H9 (cell line): ENCODE measurements around the gene HNRNPA3. TPM values are rescaled to one million over a fixed set of nuclear protein-coding genes. Genes with fewer than 3 reads are reported as not detected.
"Not testable (repeated sequence)": the region's sequence is repeated elsewhere in the genome, so short reads cannot be mapped to it uniquely, and the experiment has no call there.

Experiments
- DNase-seq: peaks from one replicate; pipeline ENCODE4 v3.0.0-alpha.2; 2017
- H2AFZ ChIP-seq: one replicate; pipeline ENCODE4 v1.6.1; 2013; ENCODE audit warnings: mild to moderate bottlenecking, low read length, control low read depth, moderate library complexity
- H2AK5ac ChIP-seq: 2 replicates; pipeline ENCODE4 v1.6.1; 2013; ENCODE audit warnings: low read length, control low read depth, mixed read lengths; ENCODE audit not compliant: insufficient read length
- H2BK120ac ChIP-seq: one replicate; pipeline ENCODE4 v1.6.1; 2013; ENCODE audit warnings: low read depth, mild to moderate bottlenecking, low read length, control low read depth, inconsistent platforms; ENCODE audit not compliant: poor library complexity, severe bottlenecking
- H2BK12ac ChIP-seq: 2 replicates; pipeline ENCODE4 v1.6.1; 2013; ENCODE audit warnings: low read length, control low read depth, mixed read lengths, low read depth; ENCODE audit not compliant: insufficient read length
- H2BK15ac ChIP-seq: 2 replicates; pipeline ENCODE4 v1.6.1; 2013; ENCODE audit warnings: low read depth, low read length, control low read depth
- H2BK20ac ChIP-seq: one replicate; pipeline ENCODE4 v1.6.1; 2013; ENCODE audit warnings: low read depth, mild to moderate bottlenecking, low read length, control low read depth, inconsistent platforms; ENCODE audit not compliant: poor library complexity, severe bottlenecking
- H2BK5ac ChIP-seq: 2 replicates; pipeline ENCODE4 v1.6.1; 2013; ENCODE audit warnings: low read length, control low read depth, mixed read lengths; ENCODE audit not compliant: insufficient read length
- H3K14ac ChIP-seq: 2 replicates; pipeline ENCODE4 v1.6.1; 2013; ENCODE audit warnings: low read length, control low read depth; ENCODE audit not compliant: insufficient read depth
- H3K18ac ChIP-seq: 2 replicates; pipeline ENCODE4 v1.6.1; 2013; ENCODE audit warnings: low read depth, mild to moderate bottlenecking, mixed read lengths, low read length, control low read depth; ENCODE audit not compliant: insufficient read length
- H3K23ac ChIP-seq: 2 replicates; pipeline ENCODE4 v1.6.1; 2013; ENCODE audit warnings: low read length, control low read depth, mixed read lengths, low read depth; ENCODE audit not compliant: insufficient read length
- H3K23me2 ChIP-seq: 2 replicates; pipeline ENCODE4 v1.6.1; 2013; ENCODE audit warnings: low read depth, mild to moderate bottlenecking, mixed read lengths, low read length, control low read depth; ENCODE audit not compliant: insufficient read length, poor library complexity, severe bottlenecking
- H3K27ac ChIP-seq: 2 replicates; pipeline ENCODE4 v1.5.1; 2013; ENCODE audit warnings: low read length, control low read depth, mixed read lengths, low read depth; ENCODE audit not compliant: insufficient read length
- H3K27me3 ChIP-seq: 2 replicates; pipeline ENCODE4 v1.6.1; 2013; ENCODE audit warnings: low read length, control low read depth, inconsistent platforms; ENCODE audit not compliant: insufficient read depth
- H3K4ac ChIP-seq: 2 replicates; pipeline ENCODE4 v1.6.1; 2013; ENCODE audit warnings: low read depth, mild to moderate bottlenecking, control low read depth, inconsistent platforms, low read length, moderate library complexity
- H3K4me1 ChIP-seq: 2 replicates; pipeline ENCODE4 v1.6.1; 2013; ENCODE audit warnings: low read length, control low read depth, inconsistent platforms; ENCODE audit not compliant: insufficient read depth
- H3K4me2 ChIP-seq: 2 replicates; pipeline ENCODE4 v1.6.1; 2013; ENCODE audit warnings: low read length, control low read depth, mixed read lengths; ENCODE audit not compliant: insufficient read length, insufficient read depth
- H3K56ac ChIP-seq: 2 replicates; pipeline ENCODE4 v1.6.1; 2013; ENCODE audit warnings: low read depth, mild to moderate bottlenecking, mixed read lengths, low read length, control low read depth; ENCODE audit not compliant: insufficient read length
- H3K79me1 ChIP-seq: 2 replicates; pipeline ENCODE4 v1.6.1; 2013; ENCODE audit warnings: low read depth, mild to moderate bottlenecking, moderate library complexity, low read length, control low read depth, inconsistent platforms; ENCODE audit not compliant: insufficient read depth, poor library complexity, severe bottlenecking
- H3K79me2 ChIP-seq: 2 replicates; pipeline ENCODE4 v1.6.1; 2013; ENCODE audit warnings: low read length, control low read depth, inconsistent platforms; ENCODE audit not compliant: insufficient read depth
- H3K9ac ChIP-seq: 2 replicates; pipeline ENCODE4 v1.6.1; 2013; ENCODE audit warnings: low read length, control low read depth, mixed read lengths; ENCODE audit not compliant: insufficient read length; ENCODE audit errors: extremely low read depth
- H3K9me3 ChIP-seq: one replicate; pipeline ENCODE4 v1.6.1; 2013; ENCODE audit warnings: low read depth, low read length, inconsistent platforms; ENCODE audit not compliant: control insufficient read depth
- H3T11ph ChIP-seq: one replicate; pipeline ENCODE4 v1.6.1; 2013; ENCODE audit warnings: mild to moderate bottlenecking, low read length, control low read depth, inconsistent platforms
- H4K20me1 ChIP-seq: one replicate; pipeline ENCODE4 v1.6.1; 2013; ENCODE audit not compliant: control insufficient read depth, insufficient read length, insufficient read depth
- H4K5ac ChIP-seq: 2 replicates; pipeline ENCODE4 v1.6.1; 2013; ENCODE audit warnings: low read depth, mild to moderate bottlenecking, mixed read lengths, low read length, control low read depth; ENCODE audit not compliant: insufficient read length
- H4K8ac ChIP-seq: replicated peaks from 2 replicates; pipeline ENCODE4 v1.6.1; 2013; ENCODE audit warnings: low read length, control low read depth, mixed read lengths, low read depth; ENCODE audit not compliant: insufficient read length
- H4K91ac ChIP-seq: 2 replicates; pipeline ENCODE4 v1.6.1; 2013; ENCODE audit warnings: low read depth, mild to moderate bottlenecking, moderate library complexity, mixed read lengths, low read length, control low read depth; ENCODE audit not compliant: insufficient read length
- H3K27ac Mint-ChIP-seq, 3 experiments: 2 replicates in 2 of 3; 3 replicates in 1 of 3; pipeline ENCODE4 v1.8.0; 2020 to 2021; ENCODE audit warnings: mixed read lengths in 3 of 3, mild to moderate bottlenecking in 1 of 3, moderate library complexity in 1 of 3
- H3K27me3 Mint-ChIP-seq: 2 replicates; pipeline ENCODE4 v1.8.0; 2021; ENCODE audit warnings: low read depth, mild to moderate bottlenecking, moderate library complexity, mixed read lengths
- H3K36me3 Mint-ChIP-seq, 3 experiments: 2 replicates in 2 of 3; 3 replicates in 1 of 3; pipeline ENCODE4 v1.8.0; 2020 to 2021; ENCODE audit warnings: low read depth in 3 of 3, mixed read lengths in 3 of 3; ENCODE audit not compliant: insufficient read depth in 1 of 3
- H3K4me1 Mint-ChIP-seq, 2 experiments: 2 replicates each; pipeline ENCODE4 v1.8.0; 2020; ENCODE audit warnings: mixed read lengths in 2 of 2
- H3K4me3 Mint-ChIP-seq, 2 experiments: 2 replicates in 1 of 2; 3 replicates in 1 of 2; pipeline ENCODE4 v1.8.0; 2020 to 2021; ENCODE audit warnings: mild to moderate bottlenecking in 2 of 2, mixed read lengths in 2 of 2, moderate library complexity in 1 of 2
- H3K9me3 Mint-ChIP-seq, 2 experiments: 2 replicates in 1 of 2; 3 replicates in 1 of 2; pipeline ENCODE4 v1.8.0; 2020; ENCODE audit warnings: mild to moderate bottlenecking in 2 of 2, mixed read lengths in 2 of 2, moderate library complexity in 1 of 2
- WGBS: extraction: QIAGEN DNeasy Blood & Tissue Kit; methylation state at CpG from one replicate; pipeline ENCODE4 v1.1.7; 2013; ENCODE audit warnings: missing lambda C conversion rate, low lambda C conversion rate, mixed read lengths; ENCODE audit not compliant: insufficient read length; ENCODE audit errors: extremely low coverage; 5-methylcytosine and 5-hydroxymethylcytosine counted together
- total RNA-seq: library from RNA; stranded (reverse); gene quantifications from 2 replicates; pipeline ENCODE4 v1.2.1, GENCODE V29; 2021
- TF ChIP-seq, protein P1 (sequence below): fragments of 200-600 bp; sonication (generic); conservative IDR thresholded peaks from 3 replicates; pipeline ENCODE4 v1.8.0; 2021; ENCODE audit warnings: antibody characterized with exemption, mild to moderate bottlenecking

HNRNPA3 gene
- total RNA-seq, 1 experiment from 2014 or later = 405 TPM

DNA sequence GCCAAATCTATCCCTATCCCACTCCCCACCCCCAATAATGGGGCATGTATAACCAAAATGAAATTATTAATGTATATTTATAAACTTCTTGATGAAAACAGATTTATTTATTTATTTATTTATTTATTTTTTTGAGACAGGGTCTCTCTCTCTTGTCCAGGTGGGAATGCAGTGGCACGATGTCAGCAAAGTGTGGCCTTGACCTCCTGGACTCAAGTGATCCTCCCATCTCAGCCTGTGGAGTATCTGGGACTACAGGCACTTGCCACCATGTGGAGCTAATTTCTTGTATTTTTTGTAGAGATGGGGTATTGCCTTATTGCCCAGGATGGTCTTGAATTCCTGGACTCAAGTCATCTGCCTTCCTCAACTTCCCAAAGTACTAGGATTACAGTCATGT is 28.0 kb upstream of the HNRNPA3 start:
- no peak for DNase-seq
- Histone ChIP-seq H4K20me1 (no peaks in the 10 kb centered on the region), H4K5ac (no peak overlapping the region), H2BK5ac (no peak overlapping the region), H4K91ac (no peak overlapping the region), H3K9me3 (no peaks in the 10 kb centered on the region), H3T11ph (no peak overlapping the region), H3K14ac (no peak overlapping the region), H3K56ac (no peak overlapping the region), H3K4ac (no peak overlapping the region), H2BK15ac (no peak overlapping the region), H3K9ac (no peak overlapping the region), H3K79me2 (no peaks in the 10 kb centered on the region), H2BK120ac (no peak overlapping the region), H3K27me3 (no peaks in the 10 kb centered on the region), H3K4me2 (no peak overlapping the region), H3K23me2 (no peaks in the 10 kb centered on the region), H3K18ac (no peak overlapping the region), H3K4me1 (no peaks in the 10 kb centered on the region), H3K79me1 (no peaks in the 10 kb centered on the region), H2BK12ac (no peak overlapping the region), H2AK5ac (no peak overlapping the region), H3K27ac (no peak overlapping the region), H3K23ac (no peak overlapping the region), H2BK20ac (no peak overlapping the region), H4K8ac (no peak overlapping the region), H2AFZ (no peak overlapping the region)
- TF ChIP-seq, protein P1, sequence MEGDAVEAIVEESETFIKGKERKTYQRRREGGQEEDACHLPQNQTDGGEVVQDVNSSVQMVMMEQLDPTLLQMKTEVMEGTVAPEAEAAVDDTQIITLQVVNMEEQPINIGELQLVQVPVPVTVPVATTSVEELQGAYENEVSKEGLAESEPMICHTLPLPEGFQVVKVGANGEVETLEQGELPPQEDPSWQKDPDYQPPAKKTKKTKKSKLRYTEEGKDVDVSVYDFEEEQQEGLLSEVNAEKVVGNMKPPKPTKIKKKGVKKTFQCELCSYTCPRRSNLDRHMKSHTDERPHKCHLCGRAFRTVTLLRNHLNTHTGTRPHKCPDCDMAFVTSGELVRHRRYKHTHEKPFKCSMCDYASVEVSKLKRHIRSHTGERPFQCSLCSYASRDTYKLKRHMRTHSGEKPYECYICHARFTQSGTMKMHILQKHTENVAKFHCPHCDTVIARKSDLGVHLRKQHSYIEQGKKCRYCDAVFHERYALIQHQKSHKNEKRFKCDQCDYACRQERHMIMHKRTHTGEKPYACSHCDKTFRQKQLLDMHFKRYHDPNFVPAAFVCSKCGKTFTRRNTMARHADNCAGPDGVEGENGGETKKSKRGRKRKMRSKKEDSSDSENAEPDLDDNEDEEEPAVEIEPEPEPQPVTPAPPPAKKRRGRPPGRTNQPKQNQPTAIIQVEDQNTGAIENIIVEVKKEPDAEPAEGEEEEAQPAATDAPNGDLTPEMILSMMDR = no peak
- Mint-ChIP-seq H3K27ac (no peak overlapping the region), H3K9me3 (no peaks in the 10 kb centered on the region; a peak in 1 of 5 replicates), H3K36me3 (no peaks in the 10 kb centered on the region; a peak in 1 of 7 replicates), H3K27me3 (no peaks in the 10 kb centered on the region), H3K4me3 (no peak overlapping the region), H3K4me1 (peaks cover 2 to 6% of the 10 kb centered on the region in 2 experiments)
- WGBS = no CpG with 5 or more reads among the region's 1 CpG

DNA sequence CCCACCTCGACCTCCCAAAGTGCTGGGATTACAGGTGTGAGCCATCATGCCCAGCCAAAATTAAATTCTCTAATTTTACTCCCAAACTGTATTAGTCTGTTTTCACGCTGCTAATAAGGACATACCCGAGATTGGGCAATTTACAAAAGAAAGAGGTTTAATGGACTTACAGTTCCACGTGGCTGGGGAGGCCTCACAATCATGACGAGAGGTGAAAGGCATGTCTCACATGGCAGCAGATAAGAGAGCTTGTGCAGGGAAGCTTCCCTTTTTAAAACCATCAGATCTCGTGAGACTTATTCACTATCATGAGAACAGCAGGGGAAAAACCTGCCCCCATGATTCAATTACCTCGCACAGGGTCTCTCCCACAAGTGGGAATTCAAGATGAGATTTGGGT is 26.6 kb upstream of the HNRNPA3 start:
- H2BK5ac ChIP-seq, H2BK12ac ChIP-seq, H4K8ac ChIP-seq, H3K79me2 ChIP-seq, H3K56ac ChIP-seq, H2AK5ac ChIP-seq, H3K23ac ChIP-seq, H3K9me3 Mint-ChIP-seq, H3K23me2 ChIP-seq, H3K27ac Mint-ChIP-seq, H2AFZ ChIP-seq, H2BK15ac ChIP-seq, H3K36me3 Mint-ChIP-seq, H2BK120ac ChIP-seq, H3K79me1 ChIP-seq, H3K4ac ChIP-seq, H4K20me1 ChIP-seq, H3K18ac ChIP-seq, H3K4me1 Mint-ChIP-seq, H3K14ac ChIP-seq, H3K9me3 ChIP-seq, H3K4me1 ChIP-seq, DNase-seq, H3T11ph ChIP-seq, H4K91ac ChIP-seq, H3K4me3 Mint-ChIP-seq, H4K5ac ChIP-seq, H2BK20ac ChIP-seq, H3K27me3 Mint-ChIP-seq, H3K9ac ChIP-seq, H3K4me2 ChIP-seq, H3K27ac ChIP-seq, H3K27me3 ChIP-seq: not testable (repeated sequence)
- no CpG with 5 or more reads among the region's 7 CpGs for WGBS
